Left lung (tissue), 10 donors: ENCODE results near the gene DENND1A. TPM values are rescaled to one million over a fixed set of nuclear protein-coding genes. Genes with fewer than 3 reads are reported as not detected.
A peak's percentile ranks its signal among the peaks of the same experiment; 100 is the strongest.
"Not testable (repeated sequence)": the region's sequence is repeated elsewhere in the genome, so short reads cannot be mapped to it uniquely, and the experiment has no call there.

Experiments
- ATAC-seq: fragments of 200-7000 bp; cut with Tn5 transposase; one replicate; pipeline ENCODE4 v1.9.1; 2020; ENCODE audit warnings: moderate library complexity
- DNase-seq, 4 donors: peaks; one replicate each; pipeline ENCODE4 v3.0.0-alpha.2; 2013 to 2020
- H3K27ac ChIP-seq, 2 donors: fragments of 200-600 bp; sonication (generic) in 1 of 2; one replicate each; pipeline versions ENCODE4 v1.5.0 to v1.8.0; 2020 to 2021
- H3K27me3 ChIP-seq, 2 donors: fragments of 200-600 bp; sonication (generic) in 1 of 2; one replicate each; pipeline versions ENCODE4 v1.5.0 to v1.8.0; 2020 to 2021
- H3K36me3 ChIP-seq, 2 donors: fragments of 200-600 bp; sonication (generic) in 1 of 2; one replicate each; pipeline versions ENCODE4 v1.5.0 to v1.8.0; 2020 to 2021
- H3K4me1 ChIP-seq, 2 donors: fragments of 200-600 bp; one replicate each; pipeline ENCODE4 v1.8.0; 2021
- H3K4me3 ChIP-seq, 2 donors: fragments of 200-600 bp; sonication (generic) in 1 of 2; one replicate each; pipeline versions ENCODE4 v1.5.0 to v1.8.0; 2020 to 2021; ENCODE audit warnings: mild to moderate bottlenecking in 1 of 2
- H3K9me3 ChIP-seq, 2 donors: fragments of 200-600 bp; sonication (generic) in 1 of 2; one replicate each; pipeline versions ENCODE4 v1.5.0 to v1.8.0; 2020 to 2021
- CTCF ChIP-seq, 2 donors: fragments of 200-600 bp; sonication (generic) in 1 of 2; IDR thresholded peaks; one replicate each; pipeline versions ENCODE4 v1.5.0 to v1.8.0; 2021; ENCODE audit warnings: antibody characterized with exemption in 2 of 2
- intact Hi-C, 2 donors: fragments of 100-400 bp; cut with DNase I; formaldehyde crosslinking; loops; one replicate each; pipeline versions ENCODE4 v1.11.2 to v1.14.2; 2022
- polyA plus RNA-seq, 6 donors: library from polyadenylated mRNA; unstranded; fragments of 120-200 nt; gene quantifications; one replicate each; pipeline ENCODE4 v1.2.1, GENCODE V29; 2013; ENCODE audit not compliant: insufficient read length in 6 of 6
- total RNA-seq, 2 donors: library from RNA; stranded (reverse); fragmentation: NEBNext Ultra II Directional; extraction: Animal tissue kit (Norgen Biotek cat#: 25700); gene quantifications; one replicate each; pipeline ENCODE4 v1.2.1, GENCODE V29; 2021
- donor health status: DM: no; HTN: yes; CAD: no.
- donor health status: DM: no; HTN: no; CAD: no.

The DENND1A gene
- total and polyA plus RNA-seq, 8 donors = 8.3 to 23.2 (median 9.7) TPM

- peaks cover 0 to 3% of the 10 kb centered on the region in 2 donors for H3K36me3 ChIP-seq
- no peaks in the 10 kb centered on the region for H3K27me3 ChIP-seq
- DNase-seq (no peak), ATAC-seq (no peak)
- H3K9me3 ChIP-seq = no peaks in the 10 kb centered on the region
- no peak overlapping the region for H3K27ac ChIP-seq
- TF ChIP-seq CTCF (IDR thresholded peaks at IDR 0.05) = no peak
- intact Hi-C loops = no loop called here
- H3K4me3 ChIP-seq = no peak overlapping the region
- H3K4me1 ChIP-seq = peaks cover 6 to 22% of the 10 kb centered on the region in 2 donors
Observed at GRCh38 chr9:123639743-123640142, 290.2 kb downstream of the DENND1A start.

- H3K36me3 ChIP-seq = no peaks in the 10 kb centered on the region
- H3K4me3 ChIP-seq = no peak overlapping the region
- H3K27me3 ChIP-seq = no peaks in the 10 kb centered on the region
- peak overlapping the region in 1 of 2 donors; percentile 2 for H3K27ac ChIP-seq
- ATAC-seq = peak; percentile 35
- H3K4me1 ChIP-seq = peaks cover 6 to 20% of the 10 kb centered on the region in 2 donors
- no peak for DNase-seq
- H3K9me3 ChIP-seq = no peaks in the 10 kb centered on the region
- no peak for TF ChIP-seq CTCF (IDR thresholded peaks at IDR 0.05)
- intact Hi-C loops = no loop called here
Observed at GRCh38 chr9:123637945-123638634, 291.8 kb downstream of the DENND1A start.

- peaks cover 6 to 14% of the 10 kb centered on the region in 2 donors for H3K4me1 ChIP-seq
- H3K36me3 ChIP-seq = no peaks in the 10 kb centered on the region
- peak; percentile 12 for ATAC-seq
- no peak overlapping the region for H3K27ac ChIP-seq
- H3K9me3 ChIP-seq = no peaks in the 10 kb centered on the region
- DNase-seq = no peak
- intact Hi-C loops = no loop called here
- H3K27me3 ChIP-seq = no peaks in the 10 kb centered on the region
- H3K4me3 ChIP-seq = no peak overlapping the region
- TF ChIP-seq CTCF (IDR thresholded peaks at IDR 0.05) = no peak
Observed at GRCh38 chr9:123637606-123637944, 292.4 kb downstream of the DENND1A start.

GRCh38 chr9:123636805-123637204, 293.1 kb downstream of the DENND1A start:
- intact Hi-C loops, H3K27me3 ChIP-seq, H3K36me3 ChIP-seq, DNase-seq, H3K9me3 ChIP-seq, H3K4me3 ChIP-seq, ATAC-seq, H3K27ac ChIP-seq: not testable (repeated sequence)
- H3K4me1 ChIP-seq = peaks cover 6 to 12% of the 10 kb centered on the region in 2 donors

GRCh38 chr9:123631862-123632261, 298.1 kb downstream of the DENND1A start:
- no peak overlapping the region for H3K27ac ChIP-seq
- ATAC-seq (no peak), DNase-seq (no peak)
- no peaks in the 10 kb centered on the region for H3K4me1 ChIP-seq
- H3K36me3 ChIP-seq = peaks cover 0 to 21% of the 10 kb centered on the region in 2 donors
- H3K4me3 ChIP-seq = no peak overlapping the region
- H3K9me3 ChIP-seq = no peaks in the 10 kb centered on the region
- no peaks in the 10 kb centered on the region for H3K27me3 ChIP-seq
- TF ChIP-seq CTCF (IDR thresholded peaks at IDR 0.05) = no peak
- intact Hi-C loops = no loop called here

- intact Hi-C loops = no loop called here
- no peak overlapping the region for H3K4me3 ChIP-seq
- H3K9me3 ChIP-seq = no peaks in the 10 kb centered on the region
- ATAC-seq = no peak
- no peak for DNase-seq
- peaks cover 0 to 25% of the 10 kb centered on the region in 2 donors for H3K36me3 ChIP-seq
- no peaks in the 10 kb centered on the region for H3K4me1 ChIP-seq
- no peak for TF ChIP-seq CTCF (IDR thresholded peaks at IDR 0.05)
- H3K27me3 ChIP-seq = no peaks in the 10 kb centered on the region
- H3K27ac ChIP-seq = no peak overlapping the region
Observed at GRCh38 chr9:123630233-123630632, 299.7 kb downstream of the DENND1A start.
